T1000 (cell line): ENCODE results near the gene MIEF1.

Experiments used
- DNase-seq: peaks from one replicate; lab custom pipeline; 2025; ENCODE audit warnings: mixed read lengths; lab: John Stamatoyannopoulos, UW

Gene MIEF1

DNA sequence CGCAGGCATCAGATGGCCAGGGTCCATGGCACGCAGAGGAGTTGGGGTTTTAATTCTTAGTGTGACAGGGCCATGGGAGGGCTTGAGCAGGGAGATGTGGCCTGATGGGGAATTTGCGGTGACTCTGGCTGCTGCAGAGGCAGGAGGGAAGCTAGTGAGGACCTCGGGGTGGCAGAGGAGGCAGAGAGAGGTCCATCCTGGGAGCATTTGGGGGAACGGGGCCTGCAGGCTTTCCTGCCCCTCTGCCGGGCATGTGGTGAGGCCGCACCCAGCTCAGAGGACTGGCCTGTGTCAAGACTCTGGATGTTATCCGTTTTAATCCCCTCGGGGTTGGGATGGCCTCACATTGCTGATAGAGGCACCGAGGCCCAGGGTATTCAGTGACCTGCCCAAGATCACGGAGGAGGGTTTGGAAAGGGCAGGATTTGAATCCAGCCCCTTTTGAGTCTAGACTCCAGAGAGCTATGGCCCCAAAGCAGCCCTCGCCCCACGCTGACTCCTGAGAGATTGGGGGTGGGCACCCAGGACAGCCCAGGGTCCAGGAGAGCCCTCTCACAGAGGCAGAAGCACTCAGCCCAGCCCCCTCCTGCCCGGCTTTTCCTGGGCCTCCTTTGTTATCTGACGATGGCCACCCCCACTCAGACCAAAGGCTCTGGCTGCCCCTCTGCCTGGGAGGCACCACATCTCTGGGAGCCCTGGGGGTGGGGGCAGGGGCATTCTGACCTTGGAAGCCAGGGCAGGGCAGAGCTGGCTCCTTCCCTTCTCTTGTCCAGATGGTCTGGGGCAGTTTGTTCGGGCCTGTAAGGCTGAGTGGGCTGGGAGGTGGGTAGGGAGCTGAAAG, 31.4 kb upstream of the MIEF1 start:
- DNase-seq = no peak

DNA sequence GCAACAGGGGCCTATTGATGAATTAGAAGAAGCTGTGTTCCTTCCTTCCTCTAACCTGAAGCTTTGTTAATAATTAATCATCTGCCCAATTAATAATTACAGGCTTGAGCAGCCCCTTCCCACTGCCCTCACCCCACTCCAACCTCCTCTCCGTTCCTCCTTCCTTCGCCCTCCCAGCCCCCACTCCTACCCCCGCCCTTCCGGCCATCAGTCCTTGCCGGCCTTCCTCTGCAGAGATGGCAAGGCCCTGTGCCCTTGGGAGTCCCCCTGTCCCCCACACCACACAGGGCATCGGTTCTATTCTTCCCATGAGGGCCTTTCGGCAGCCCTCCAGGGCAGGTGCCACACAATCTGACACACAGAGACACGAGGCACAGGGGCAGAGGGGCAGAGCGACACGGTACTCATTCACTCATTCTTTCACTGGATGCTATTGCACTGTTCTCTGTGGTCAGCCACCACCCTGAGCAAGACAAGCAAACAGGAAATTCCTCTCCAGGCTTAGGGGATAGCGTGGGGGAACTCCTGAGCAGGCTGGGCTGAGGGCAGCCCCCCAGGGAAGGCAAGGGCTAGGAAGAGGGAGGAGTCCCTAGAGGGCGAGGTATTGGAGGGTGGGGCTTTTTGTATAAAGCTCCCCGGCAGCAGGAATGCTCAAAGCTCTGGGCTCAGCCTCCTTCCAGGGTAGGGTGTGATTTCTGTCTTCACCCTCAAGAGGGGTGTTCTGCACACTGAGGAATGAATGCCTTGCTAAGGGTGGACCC, 30.5 kb upstream of the MIEF1 start:
- no peak for DNase-seq

DNA sequence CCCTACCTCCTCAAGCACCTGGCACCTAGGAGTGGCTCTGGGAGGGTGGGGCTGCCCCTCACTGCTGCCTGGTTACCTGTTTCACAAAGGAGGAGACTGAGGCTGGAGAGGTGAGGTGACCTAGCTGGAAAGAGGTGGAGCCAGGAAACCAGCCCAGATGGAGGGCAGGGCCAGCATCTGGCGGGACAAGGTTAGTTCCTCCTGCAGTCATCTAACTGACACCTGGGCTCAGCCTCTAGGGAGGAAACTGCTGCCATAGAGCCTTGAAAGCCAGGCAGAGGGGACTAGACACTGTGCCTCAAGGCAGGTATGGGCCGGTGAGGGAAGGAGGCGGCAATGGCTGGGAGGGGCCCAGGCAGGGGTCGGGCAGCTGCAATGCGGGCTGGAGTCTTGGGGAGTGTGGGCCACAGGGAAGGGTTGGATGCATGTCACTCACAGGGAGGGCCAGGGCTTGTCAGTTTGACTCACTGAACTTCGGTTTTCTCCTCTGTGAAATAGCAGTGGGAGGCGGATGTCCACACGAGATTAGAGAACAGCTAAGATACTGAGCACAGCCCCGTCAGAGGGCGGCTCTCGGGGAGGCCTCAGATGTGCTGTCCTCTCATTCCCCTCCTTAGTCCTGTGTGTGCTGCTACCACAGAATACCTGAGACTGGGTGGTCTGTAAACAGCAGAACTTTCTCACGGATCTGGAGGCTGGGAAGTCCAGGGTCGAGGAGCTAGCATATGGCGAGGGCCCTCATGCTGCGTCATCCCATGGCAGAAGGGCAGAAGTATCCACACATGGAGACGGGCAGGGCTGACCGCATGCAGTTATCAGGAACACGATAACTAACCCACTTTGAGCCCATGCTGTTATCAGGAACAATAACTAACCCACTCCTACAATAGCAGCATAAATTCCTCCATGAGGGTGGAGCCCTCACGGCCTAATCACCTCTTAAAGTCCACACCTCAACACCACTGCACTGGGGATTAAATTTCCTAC, 29.2 kb upstream of the MIEF1 start:
- DNase-seq = no peak

DNA sequence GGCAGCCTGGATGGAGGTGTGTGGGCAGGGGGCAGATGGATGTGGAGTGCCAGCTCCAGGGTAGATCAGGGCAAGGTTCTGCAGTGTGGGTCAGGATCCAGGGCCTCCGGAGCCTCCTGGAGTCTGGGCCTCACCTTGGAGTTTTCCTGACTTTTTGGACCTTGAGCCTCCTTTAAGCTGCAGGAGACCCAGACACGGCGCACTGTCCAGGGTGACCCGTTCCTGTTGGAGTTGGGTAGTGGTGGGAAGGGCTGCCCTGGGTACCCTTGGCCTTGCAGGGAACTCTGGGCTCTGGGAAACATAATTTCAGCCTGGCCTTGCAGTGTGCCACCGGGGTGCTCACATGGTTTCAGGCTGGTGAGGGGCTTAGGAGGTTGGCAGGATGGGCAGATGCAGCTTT, 28.2 kb upstream of the MIEF1 start:
- DNase-seq = no peak

DNA sequence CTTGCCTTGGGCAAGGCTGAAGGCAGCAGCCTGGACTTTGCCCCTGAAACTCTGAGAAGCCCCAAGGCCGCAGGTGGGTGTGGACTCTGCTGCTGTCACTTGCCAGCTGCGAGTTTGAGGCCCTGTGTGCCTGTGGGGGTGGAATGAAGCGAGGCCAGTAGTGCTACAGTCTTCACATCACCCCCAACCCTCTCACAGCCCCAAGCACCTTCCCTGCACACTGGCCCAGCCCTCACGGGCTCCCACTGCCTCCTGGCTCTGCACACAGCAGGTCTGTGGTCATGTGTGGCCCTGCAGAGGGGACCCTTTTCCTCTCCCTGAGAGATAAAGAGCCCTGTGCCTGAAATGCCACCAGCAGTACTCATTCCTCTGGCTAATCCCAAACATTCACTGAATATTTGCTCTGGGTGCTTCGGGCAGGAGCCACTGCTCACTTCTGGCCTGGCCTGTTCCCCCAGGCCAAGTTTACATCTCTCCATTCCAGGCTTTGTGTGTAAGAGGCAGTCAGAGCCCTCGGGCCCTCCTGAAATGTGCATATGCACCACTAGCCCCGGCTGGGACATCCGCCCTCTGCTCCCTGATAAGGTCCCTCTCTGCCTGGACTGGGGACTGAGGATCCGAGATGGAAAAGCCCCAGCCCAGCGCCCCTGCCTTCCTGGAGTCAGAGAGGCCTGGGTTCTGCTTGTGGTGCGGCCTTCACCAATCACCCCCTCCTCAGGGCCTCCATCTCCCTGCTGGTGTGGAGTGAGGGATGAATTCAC, 27.6 kb upstream of the MIEF1 start:
- DNase-seq = no peak

DNA sequence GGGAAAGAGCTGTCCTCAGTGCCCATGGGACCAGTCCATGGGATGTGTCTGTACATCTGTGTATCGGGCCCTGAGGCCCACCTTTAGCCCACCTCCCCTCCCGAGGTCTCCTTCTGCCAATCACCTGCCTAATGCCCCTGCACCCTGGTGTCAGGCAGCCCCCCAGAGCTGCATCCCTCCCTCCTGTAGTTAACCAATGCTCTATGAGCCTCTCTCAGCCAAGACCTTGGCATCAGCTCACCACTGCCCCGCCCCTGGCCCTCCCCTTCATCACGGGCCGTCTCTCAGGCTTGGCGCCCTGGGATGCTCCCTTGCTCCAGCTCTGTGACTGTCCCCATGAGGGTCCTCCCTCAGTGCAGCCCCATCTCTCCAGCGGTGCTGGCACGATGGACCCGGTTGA, 26.8 kb upstream of the MIEF1 start:
- no peak for DNase-seq

DNA sequence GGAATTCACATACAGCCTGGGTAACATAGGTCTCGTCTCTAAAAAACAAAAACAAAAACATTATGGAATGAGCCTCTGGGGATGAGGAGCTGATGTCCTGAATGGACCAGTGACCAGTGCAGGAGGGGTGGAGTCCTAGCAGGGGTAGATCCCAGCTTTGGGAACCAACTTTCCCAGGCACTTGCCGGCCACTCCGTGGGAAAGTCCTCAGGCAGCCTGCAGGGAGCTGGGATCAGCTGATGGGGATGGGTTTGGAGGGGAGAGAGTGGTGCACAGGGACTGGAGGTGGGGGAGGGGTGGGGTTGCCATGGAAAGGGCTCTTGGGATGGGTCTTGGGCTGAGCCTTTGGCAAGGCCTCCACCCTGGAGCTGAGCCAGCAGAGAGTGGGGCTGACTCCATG, 26.2 kb upstream of the MIEF1 start:
- DNase-seq = no peak

DNA sequence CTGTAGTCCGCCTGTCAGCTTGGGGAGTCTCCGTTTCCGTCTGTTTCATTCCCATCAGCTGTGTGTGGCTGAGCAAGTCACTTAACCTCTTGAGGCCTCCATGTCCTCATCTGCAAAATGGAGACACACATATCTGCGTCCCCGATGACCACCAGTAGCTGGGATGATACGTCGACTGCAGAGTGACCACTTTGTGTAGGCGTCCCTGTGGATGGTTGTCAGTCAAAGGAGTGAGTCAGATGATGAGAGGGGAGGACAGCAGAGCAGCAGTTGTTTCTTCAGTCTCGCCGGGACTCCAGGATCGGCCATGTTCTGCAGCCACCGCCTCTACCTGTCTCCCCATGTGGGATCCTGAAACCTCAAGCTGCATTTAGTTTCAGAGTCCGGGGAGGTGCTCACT, 25.4 kb upstream of the MIEF1 start:
- no peak for DNase-seq

DNA sequence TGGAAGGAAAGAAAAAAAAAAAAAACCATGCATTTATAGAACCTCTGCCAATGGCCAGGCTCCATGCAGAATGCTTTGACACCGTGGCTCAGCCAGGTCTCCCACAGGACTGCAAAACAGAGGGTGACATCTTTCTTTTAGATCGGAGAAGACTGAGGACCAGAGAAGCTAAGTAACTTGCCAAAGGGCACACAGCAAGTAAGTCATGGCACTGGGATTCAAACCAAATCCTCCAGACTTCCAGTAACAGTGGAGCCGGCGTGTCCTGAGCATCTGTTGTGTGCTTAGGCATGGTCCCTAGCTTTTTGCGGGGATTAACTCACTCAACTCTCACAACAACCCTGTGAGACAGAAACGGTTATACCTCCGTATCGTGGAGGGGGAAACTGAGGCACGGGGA, 24.5 kb upstream of the MIEF1 start:
- DNase-seq = no peak

DNA sequence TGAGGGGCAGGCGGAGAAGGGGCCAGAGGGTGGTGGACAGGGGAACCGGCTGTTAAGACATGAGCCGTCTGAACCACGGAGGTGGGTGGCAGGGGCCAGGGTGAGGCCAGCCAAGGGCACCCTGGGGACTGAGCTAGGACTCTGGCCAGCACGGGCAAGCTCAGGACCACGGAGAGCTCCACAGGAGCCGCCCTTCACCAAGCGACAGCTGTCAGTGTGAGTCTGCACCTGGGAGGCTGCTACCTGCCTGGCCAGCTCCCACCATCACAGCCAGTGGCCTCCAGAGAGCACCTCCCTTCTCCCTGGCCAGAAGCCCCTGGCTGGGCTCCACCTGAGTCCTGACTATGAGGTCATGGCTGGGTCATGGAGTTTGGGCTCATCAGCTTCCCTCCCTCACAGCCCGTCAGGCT, 23.6 kb upstream of the MIEF1 start:
- no peak for DNase-seq

DNA sequence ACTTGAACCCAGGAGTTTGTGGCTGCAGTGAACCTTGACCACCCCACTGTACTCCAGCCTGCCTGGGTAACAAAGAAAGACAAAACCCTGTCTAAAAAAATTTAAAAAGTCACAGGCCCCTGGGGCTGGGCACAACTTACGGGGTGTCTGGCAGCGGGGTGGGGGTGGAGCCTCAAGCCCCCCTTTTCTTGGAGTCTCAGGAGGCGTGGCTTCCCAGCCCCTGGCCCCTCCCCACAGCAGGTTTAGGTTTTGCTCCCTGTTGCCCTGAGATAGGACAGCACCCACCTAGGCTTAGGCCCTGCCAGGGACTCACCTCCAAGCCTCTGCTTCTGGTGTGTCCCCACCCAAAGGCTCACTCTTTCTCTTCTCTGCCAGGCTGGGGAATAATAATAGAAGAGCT, 22.8 kb upstream of the MIEF1 start:
- no peak for DNase-seq

DNA sequence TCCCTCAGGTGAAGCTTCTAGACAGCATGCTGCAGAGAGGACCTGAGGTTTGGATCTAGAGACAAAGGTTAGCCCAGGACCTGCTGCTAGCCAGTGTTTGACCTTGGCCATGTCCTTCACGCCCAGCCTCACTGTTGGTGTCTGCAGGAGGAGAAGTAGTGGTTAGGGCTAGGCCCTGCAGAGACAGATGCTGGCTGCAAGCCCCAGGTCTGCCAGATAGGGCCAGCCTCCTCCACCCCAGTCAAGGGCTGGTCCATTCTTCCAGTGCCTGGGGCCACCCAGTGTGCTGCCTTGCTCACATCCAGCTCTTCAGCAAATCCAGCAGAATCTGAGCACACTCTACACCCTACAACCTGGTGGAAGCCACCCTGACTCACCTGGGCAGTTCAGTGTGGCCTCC, 21.5 kb upstream of the MIEF1 start:
- DNase-seq = no peak

DNA sequence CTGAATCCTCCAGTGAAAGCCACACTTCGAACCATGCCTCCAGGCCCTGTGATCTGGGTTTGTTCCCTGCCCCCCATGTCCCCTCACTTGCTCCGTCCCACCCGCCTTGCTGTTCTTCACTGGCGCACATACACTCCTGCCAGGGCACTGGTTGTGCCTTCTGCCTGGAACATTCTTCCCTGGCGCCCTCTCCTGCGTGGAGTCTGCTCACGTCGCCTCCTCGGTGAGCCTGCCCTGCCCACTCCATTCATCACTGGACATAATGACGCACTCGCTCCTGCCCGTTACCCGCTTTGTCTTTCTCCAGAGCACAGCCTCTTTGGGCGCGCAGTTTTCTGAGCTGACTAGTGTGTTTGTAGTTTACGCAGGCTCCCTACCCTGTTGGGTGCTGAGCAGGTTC, 21.0 kb upstream of the MIEF1 start:
- DNase-seq = no peak

DNA sequence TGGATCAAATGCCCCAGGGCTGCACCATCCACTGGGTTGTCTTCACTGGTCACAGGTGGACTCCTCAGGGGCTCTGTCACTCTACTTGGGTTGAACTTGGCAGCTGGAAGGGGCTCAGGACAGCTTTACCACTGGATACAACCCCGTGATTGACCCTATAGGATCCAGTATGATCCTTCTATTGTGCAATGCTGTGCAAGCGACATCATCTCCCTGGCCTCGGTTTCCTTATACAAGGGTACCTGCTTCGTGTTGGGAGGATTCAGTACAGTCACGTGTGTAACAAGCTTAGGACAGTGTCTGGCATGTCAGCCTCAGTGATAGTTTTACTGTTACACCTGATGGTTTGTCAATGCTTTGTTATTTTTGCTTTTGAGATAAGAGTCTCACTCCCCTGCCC, 20.5 kb upstream of the MIEF1 start:
- DNase-seq = no peak

DNA sequence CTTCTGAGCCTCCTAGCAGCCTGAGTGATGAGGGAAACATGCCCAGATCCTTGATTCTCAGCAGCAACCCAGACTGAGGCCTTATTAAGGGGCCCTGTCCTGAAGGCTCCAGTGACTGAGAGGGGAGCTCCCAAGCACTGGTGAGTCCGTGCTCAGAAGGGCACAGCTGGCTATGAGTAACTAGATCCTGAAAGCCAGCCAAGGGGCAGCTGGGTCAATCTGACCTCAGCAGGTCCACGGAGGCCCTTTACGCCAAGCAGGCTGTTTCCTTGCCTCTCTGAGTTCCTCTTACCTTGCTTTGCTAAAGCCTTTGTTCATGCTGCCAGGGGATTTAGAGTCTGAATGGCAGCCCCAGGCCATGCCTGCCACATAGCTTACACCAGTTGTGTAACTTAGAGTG, 19.3 kb upstream of the MIEF1 start:
- no peak for DNase-seq

DNA sequence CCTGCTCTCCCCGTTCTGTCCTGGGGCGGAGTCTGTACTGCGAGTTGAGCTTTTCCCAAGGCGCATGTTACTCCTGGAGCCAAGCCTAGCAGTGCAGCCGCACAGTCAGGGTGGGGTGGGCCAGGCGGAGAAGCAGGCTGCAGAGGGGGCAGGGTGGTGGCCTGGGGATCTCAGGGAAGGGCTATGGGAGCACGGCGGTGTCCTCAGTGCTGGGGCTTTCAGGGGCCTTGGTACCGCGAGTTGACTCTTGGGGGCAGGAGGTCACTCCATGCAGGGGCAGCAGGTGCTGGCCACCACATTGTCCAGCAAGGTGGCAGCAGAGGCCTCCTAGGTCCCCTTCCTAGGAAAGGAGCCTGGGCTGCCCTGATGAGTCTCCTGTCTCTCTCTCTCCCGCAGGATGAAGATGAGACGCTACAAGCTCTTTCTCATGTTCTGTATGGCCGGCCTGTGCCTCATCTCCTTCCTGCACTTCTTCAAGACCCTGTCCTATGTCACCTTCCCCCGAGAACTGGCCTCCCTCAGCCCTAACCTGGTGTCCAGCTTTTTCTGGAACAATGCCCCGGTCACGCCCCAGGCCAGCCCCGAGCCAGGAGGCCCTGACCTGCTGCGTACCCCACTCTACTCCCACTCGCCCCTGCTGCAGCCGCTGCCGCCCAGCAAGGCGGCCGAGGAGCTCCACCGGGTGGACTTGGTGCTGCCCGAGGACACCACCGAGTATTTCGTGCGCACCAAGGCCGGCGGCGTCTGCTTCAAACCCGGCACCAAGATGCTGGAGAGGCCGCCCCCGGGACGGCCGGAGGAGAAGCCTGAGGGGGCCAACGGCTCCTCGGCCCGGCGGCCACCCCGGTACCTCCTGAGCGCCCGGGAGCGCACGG, 14.9 kb upstream of the MIEF1 start:
- DNase-seq = no peak

DNA sequence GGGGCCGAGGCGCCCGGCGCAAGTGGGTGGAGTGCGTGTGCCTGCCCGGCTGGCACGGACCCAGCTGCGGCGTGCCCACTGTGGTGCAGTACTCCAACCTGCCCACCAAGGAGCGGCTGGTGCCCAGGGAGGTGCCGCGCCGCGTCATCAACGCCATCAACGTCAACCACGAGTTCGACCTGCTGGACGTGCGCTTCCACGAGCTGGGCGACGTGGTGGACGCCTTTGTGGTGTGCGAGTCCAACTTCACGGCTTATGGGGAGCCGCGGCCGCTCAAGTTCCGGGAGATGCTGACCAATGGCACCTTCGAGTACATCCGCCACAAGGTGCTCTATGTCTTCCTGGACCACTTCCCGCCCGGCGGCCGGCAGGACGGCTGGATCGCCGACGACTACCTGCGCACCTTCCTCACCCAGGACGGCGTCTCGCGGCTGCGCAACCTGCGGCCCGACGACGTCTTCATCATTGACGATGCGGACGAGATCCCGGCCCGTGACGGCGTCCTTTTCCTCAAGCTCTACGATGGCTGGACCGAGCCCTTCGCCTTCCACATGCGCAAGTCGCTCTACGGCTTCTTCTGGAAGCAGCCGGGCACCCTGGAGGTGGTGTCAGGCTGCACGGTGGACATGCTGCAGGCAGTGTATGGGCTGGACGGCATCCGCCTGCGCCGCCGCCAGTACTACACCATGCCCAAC, 14.1 kb upstream of the MIEF1 start:
- DNase-seq = no peak

DNA sequence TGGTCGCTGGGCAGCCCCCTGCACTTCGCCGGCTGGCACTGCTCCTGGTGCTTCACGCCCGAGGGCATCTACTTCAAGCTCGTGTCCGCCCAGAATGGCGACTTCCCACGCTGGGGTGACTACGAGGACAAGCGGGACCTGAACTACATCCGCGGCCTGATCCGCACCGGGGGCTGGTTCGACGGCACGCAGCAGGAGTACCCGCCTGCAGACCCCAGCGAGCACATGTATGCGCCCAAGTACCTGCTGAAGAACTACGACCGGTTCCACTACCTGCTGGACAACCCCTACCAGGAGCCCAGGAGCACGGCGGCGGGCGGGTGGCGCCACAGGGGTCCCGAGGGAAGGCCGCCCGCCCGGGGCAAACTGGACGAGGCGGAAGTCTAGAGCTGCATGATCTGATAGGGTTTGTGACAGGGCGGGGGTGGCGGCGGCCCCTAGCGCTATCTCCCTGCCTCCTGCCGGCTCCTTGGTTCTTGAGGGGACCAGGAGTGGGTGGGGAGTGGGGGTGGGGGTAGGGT, 13.5 kb upstream of the MIEF1 start:
- DNase-seq = no peak
